ENCODE results near the gene GOLGA6C.
"Not testable (repeated sequence)": the region's sequence is repeated elsewhere in the genome, so short reads cannot be mapped to it uniquely, and the experiment has no call there.

- TF ChIP-seq CTCF, POLR2AphosphoS5 (IDR thresholded peaks at IDR 0.05): not testable (repeated sequence)
Observed at GRCh38 chr15:75217574-75217973, 40.6 kb upstream of the GOLGA6C start.
